Activated T-helper 1 cell treated with anti-CD3 and anti-CD28 coated beads, Interleukin-12 subunit alpha, Interleukin-12 subunit beta, Interleukin-2, Interleukin-4 antibody, amounts not matched to agents 30 ng/mL and 10 ng/mL and 1 ng/mL, durations not matched to agents 14 hours and 24 hours and 36 hours (primary cell): ENCODE data around the gene SMARCC2. TPM values are rescaled to one million over a fixed set of nuclear protein-coding genes. Genes with fewer than 3 reads are reported as not detected.
"Not testable (repeated sequence)": the region's sequence is repeated elsewhere in the genome, so short reads cannot be mapped to it uniquely, and the experiment has no call there.

ENCODE experiments used
- DNase-seq: peaks from one replicate; pipeline ENCODE4 v3.0.0; 2021; ENCODE audit warnings: low spot score
- H3K27ac Mint-ChIP-seq: one replicate; pipeline ENCODE4 v1.8.0; 2021; ENCODE audit warnings: mild to moderate bottlenecking, mixed read lengths
- H3K27me3 Mint-ChIP-seq: one replicate; pipeline ENCODE4 v1.8.0; 2022; ENCODE audit warnings: mild to moderate bottlenecking, moderate library complexity, mixed read lengths; ENCODE audit not compliant: insufficient read depth
- H3K36me3 Mint-ChIP-seq: one replicate; pipeline ENCODE4 v1.8.0; 2021; ENCODE audit warnings: low read depth, mixed read lengths
- H3K4me1 Mint-ChIP-seq: one replicate; pipeline ENCODE4 v1.8.0; 2021; ENCODE audit warnings: low read depth, mixed read lengths
- H3K4me3 Mint-ChIP-seq: one replicate; pipeline ENCODE4 v1.8.0; 2021; ENCODE audit warnings: mild to moderate bottlenecking, moderate library complexity, mixed read lengths
- H3K9me3 Mint-ChIP-seq: one replicate; pipeline ENCODE4 v1.8.0; 2021; ENCODE audit warnings: mixed read lengths
- intact Hi-C: fragments of 100-400 bp; cut with micrococcal nuclease; formaldehyde crosslinking; loops from one replicate; pipeline ENCODE4 v1.15.1; 2024
- total RNA-seq: library from RNA; stranded (reverse); gene quantifications from 2 replicates; pipeline ENCODE4 v1.2.3, GENCODE V29; 2022

Gene SMARCC2
- total RNA-seq, 1 donor from 2014 or later, result 132 TPM

- peaks cover 40% of the 10 kb centered on the region for H3K36me3 Mint-ChIP-seq
- peak within 1 kb of the TSS; percentile 91 for H3K4me3 Mint-ChIP-seq
- H3K27ac Mint-ChIP-seq, result peak within 1 kb of the TSS; percentile 99
- no peaks in the 10 kb centered on the region for H3K27me3 Mint-ChIP-seq
- no peaks in the 10 kb centered on the region for H3K9me3 Mint-ChIP-seq
- intact Hi-C loops, result loop anchor here (1.0 to 5.0 kb wide), 18 partner anchors 8 to 1635 kb away; partner anchors contain the start of genes APOF, ATP5F1B, CDK4 and COQ10A
- DNase-seq, result peak; percentile 98
- peaks cover 31% of the 10 kb centered on the region for H3K4me1 Mint-ChIP-seq
Observed at GRCh38 chr12:56117778-56118687, 71.2 kb downstream of the SMARCC2 start, which contains the start of gene ZC3H10. Gene ZC3H10, plus strand, starts transcription at chr12:56118266. Its CDS starts 2,297 bp downstream, at chr12:56120563.

- peaks cover 31% of the 10 kb centered on the region for H3K4me1 Mint-ChIP-seq
- intact Hi-C loops, result loop anchor here (5.0 kb wide), 6 partner anchors 245 to 1135 kb away; partner anchors contain the start of genes APOF, ATP5F1B, NEMP1 and ORMDL2
- H3K27me3 Mint-ChIP-seq, DNase-seq, H3K9me3 Mint-ChIP-seq: not testable (repeated sequence)
- peak overlapping the region; percentile 91 for H3K4me3 Mint-ChIP-seq
- peaks cover 48% of the 10 kb centered on the region for H3K36me3 Mint-ChIP-seq
- peak overlapping the region; percentile 99 for H3K27ac Mint-ChIP-seq
Observed at GRCh38 chr12:56117082-56117706, 72.1 kb downstream of the SMARCC2 start.

GRCh38 chr12:56116267-56117081 is 72.8 kb downstream of the SMARCC2 start, which contains the start of gene RPL41:
Gene RPL41, plus strand, starts transcription at chr12:56116633.
- intact Hi-C loops, result loop anchor here (1.0 to 5.0 kb wide), 10 partner anchors 12 to 1134 kb away; partner anchors contain the start of genes APOF, ATP5F1B, NACA and NEMP1
- Mint-ChIP-seq H3K9me3 (no peaks in the 10 kb centered on the region), H3K27me3 (no peaks in the 10 kb centered on the region), H3K36me3 (peaks cover 46% of the 10 kb centered on the region), H3K4me1 (peaks cover 31% of the 10 kb centered on the region), H3K4me3 (peak within 1 kb of the TSS; percentile 91), H3K27ac (peak within 1 kb of the TSS; percentile 99)
- DNase-seq, result peak; percentile 91

GRCh38 chr12:56115329-56115728 is 74.0 kb downstream of the SMARCC2 start:
- H3K27ac Mint-ChIP-seq, result peak overlapping the region; percentile 99
- peak overlapping the region; percentile 91 for H3K4me3 Mint-ChIP-seq
- peaks cover 52% of the 10 kb centered on the region for H3K36me3 Mint-ChIP-seq
- no peak for DNase-seq
- H3K9me3 Mint-ChIP-seq, result no peaks in the 10 kb centered on the region
- peaks cover 31% of the 10 kb centered on the region for H3K4me1 Mint-ChIP-seq
- intact Hi-C loops, result loop anchor here (5.0 kb wide), 6 partner anchors 247 to 1133 kb away; partner anchors contain the start of genes APOF, ATP5F1B, NEMP1 and ORMDL2
- H3K27me3 Mint-ChIP-seq, result no peaks in the 10 kb centered on the region

GRCh38 chr12:56114084-56114483 is 75.2 kb downstream of the SMARCC2 start:
- peak overlapping the region; percentile 13 for H3K4me3 Mint-ChIP-seq
- intact Hi-C loops, result no loop called here
- H3K36me3 Mint-ChIP-seq, result peaks cover 62% of the 10 kb centered on the region

More at GRCh38 chr12:56114084-56114483, 75.2 kb downstream of the SMARCC2 start:
- no peak for DNase-seq
- Mint-ChIP-seq H3K27ac (peak overlapping the region; percentile 41), H3K27me3 (no peaks in the 10 kb centered on the region), H3K9me3 (no peaks in the 10 kb centered on the region), H3K4me1 (peaks cover 18% of the 10 kb centered on the region)

Other genes with a start within 250 kb of the SMARCC2 start
- gene PMEL, start 223.4 kb downstream of the SMARCC2 start, total RNA-seq, result 0.29 TPM in 1 of 2 replicates, not detected in the other
- 93.5 and 109 TPM in 2 replicates for gene CDK2, start 222.7 kb downstream of the SMARCC2 start, total RNA-seq
- 42.6 and 47.0 TPM in 2 replicates for gene RAB5B, start 215.4 kb downstream of the SMARCC2 start, total RNA-seq
- gene SUOX, start 192.2 kb downstream of the SMARCC2 start, total RNA-seq, result 12.0 and 12.9 TPM in 2 replicates
- 31.9 and 35.7 TPM in 2 replicates for gene IKZF4, start 168.4 kb downstream of the SMARCC2 start, total RNA-seq
- gene RPS26, start 147.6 kb downstream of the SMARCC2 start, total RNA-seq, result 35.4 and 38.2 TPM in 2 replicates
- gene ERBB3, start 109.3 kb downstream of the SMARCC2 start, total RNA-seq, result 0.51 and 0.65 TPM in 2 replicates
- 404 and 419 TPM in 2 replicates for gene PA2G4, start 84.9 kb downstream of the SMARCC2 start, total RNA-seq
- 3,669 and 3,676 TPM in 2 replicates for gene RPL41, start 72.8 kb downstream of the SMARCC2 start, total RNA-seq
- gene ZC3H10, start 71.2 kb downstream of the SMARCC2 start, total RNA-seq, result 13.5 and 13.7 TPM in 2 replicates
- 159 and 161 TPM in 2 replicates for gene ESYT1, start 61.2 kb downstream of the SMARCC2 start, total RNA-seq
- 58.8 and 67.6 TPM in 2 replicates for gene MYL6B, start 36.9 kb downstream of the SMARCC2 start, total RNA-seq
- gene MYL6, start 31.1 kb downstream of the SMARCC2 start, total RNA-seq, result 786 and 802 TPM in 2 replicates
- gene RNF41, start 32.4 kb upstream of the SMARCC2 start, total RNA-seq, result 46.9 and 47.2 TPM in 2 replicates
- 97.5 and 102 TPM in 2 replicates for gene NABP2, start 34.9 kb upstream of the SMARCC2 start, total RNA-seq
- 0.54 and 1.4 TPM in 2 replicates for gene SLC39A5, start 40.6 kb upstream of the SMARCC2 start, total RNA-seq
- gene ANKRD52, start 68.9 kb upstream of the SMARCC2 start, total RNA-seq, result 71.0 and 83.9 TPM in 2 replicates
- gene COQ10A, start 77.5 kb upstream of the SMARCC2 start, total RNA-seq, result 17.8 and 18.0 TPM in 2 replicates
- gene CS, start 110.8 kb upstream of the SMARCC2 start, total RNA-seq, result 269 and 280 TPM in 2 replicates
- gene CNPY2, start 126.5 kb upstream of the SMARCC2 start, total RNA-seq, result 170 and 172 TPM in 2 replicates
- 20.9 and 21.3 TPM in 2 replicates for gene PAN2, start 144.5 kb upstream of the SMARCC2 start, total RNA-seq
- 40.0 and 43.3 TPM in 2 replicates for gene IL23A, start 149.4 kb upstream of the SMARCC2 start, total RNA-seq
- gene STAT2, start 170.6 kb upstream of the SMARCC2 start, total RNA-seq, result 70.2 and 71.3 TPM in 2 replicates
- not detected in 2 replicates for gene APOF, start 173.4 kb upstream of the SMARCC2 start, total RNA-seq